T-helper 1 cell treated with Interleukin-12 subunit alpha and Interleukin-12 subunit beta and Interleukin-4 antibody, amounts not matched to agents 30 μg/mL and 1 μg/mL, for 36 hours (primary cell): Measurements from ENCODE around the gene ACTRT2.
A peak's percentile ranks its signal among the peaks of the same experiment; 100 is the strongest.

Experiments
- H3K27ac Mint-ChIP-seq: one replicate; pipeline ENCODE4 v1.8.0; 2021; ENCODE audit warnings: mild to moderate bottlenecking, mixed read lengths
- H3K27me3 Mint-ChIP-seq: one replicate; pipeline ENCODE4 v1.8.0; 2021; ENCODE audit warnings: low read depth, mixed read lengths
- H3K36me3 Mint-ChIP-seq: one replicate; pipeline ENCODE4 v1.8.0; 2021; ENCODE audit warnings: low read depth, mixed read lengths
- H3K4me1 Mint-ChIP-seq: one replicate; pipeline ENCODE4 v1.8.0; 2021; ENCODE audit warnings: low read depth, mixed read lengths
- H3K4me3 Mint-ChIP-seq: one replicate; pipeline ENCODE4 v1.8.0; 2021; ENCODE audit warnings: mild to moderate bottlenecking, moderate library complexity, mixed read lengths
- H3K9me3 Mint-ChIP-seq: one replicate; pipeline ENCODE4 v1.8.0; 2021; ENCODE audit warnings: mixed read lengths

ACTRT2 gene

DNA sequence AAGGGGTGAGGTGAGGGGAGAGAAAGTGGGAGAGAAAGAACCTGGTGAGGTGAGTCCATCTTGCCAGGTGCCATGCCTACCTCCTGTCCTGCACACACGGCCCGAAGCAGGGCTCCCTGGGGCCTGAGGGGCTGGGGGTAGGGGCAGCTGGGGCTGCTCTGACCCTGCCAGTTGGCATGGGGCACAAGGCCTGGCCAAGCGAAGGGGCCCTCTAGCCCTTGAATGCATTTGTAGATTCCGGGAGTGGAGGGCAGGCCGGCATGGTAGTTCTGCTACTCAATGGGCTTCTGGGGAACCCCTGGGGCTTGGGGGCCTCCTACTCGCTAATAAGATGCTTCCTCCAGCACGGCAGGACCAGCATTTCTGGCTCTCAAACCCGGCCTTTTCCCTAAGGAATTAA lies 44.1 kb downstream of the ACTRT2 start:
- no peaks in the 10 kb centered on the region for H3K4me1 Mint-ChIP-seq
- no peak overlapping the region for H3K27ac Mint-ChIP-seq

GRCh38 chr1:3065797-3066196 lies 44.5 kb downstream of the ACTRT2 start:
- Mint-ChIP-seq H3K4me3 (no peak overlapping the region), H3K27me3 (peaks cover 18% of the 10 kb centered on the region), H3K27ac (no peak overlapping the region), H3K9me3 (no peaks in the 10 kb centered on the region), H3K36me3 (no peaks in the 10 kb centered on the region), H3K4me1 (no peaks in the 10 kb centered on the region)

More for the DNA sequence above, 44.1 kb downstream of the ACTRT2 start:
- Mint-ChIP-seq H3K9me3 (no peaks in the 10 kb centered on the region), H3K27me3 (peaks cover 18% of the 10 kb centered on the region), H3K4me3 (no peak overlapping the region), H3K36me3 (no peaks in the 10 kb centered on the region)

GRCh38 chr1:3066250-3066711 lies 45.0 kb downstream of the ACTRT2 start:
- Mint-ChIP-seq H3K9me3 (no peaks in the 10 kb centered on the region), H3K4me1 (no peaks in the 10 kb centered on the region), H3K4me3 (no peak overlapping the region), H3K36me3 (no peaks in the 10 kb centered on the region), H3K27ac (no peak overlapping the region), H3K27me3 (peaks cover 18% of the 10 kb centered on the region)

- H3K4me1 Mint-ChIP-seq = no peaks in the 10 kb centered on the region
- peaks cover 24% of the 10 kb centered on the region for H3K27me3 Mint-ChIP-seq
- H3K4me3 Mint-ChIP-seq = no peak overlapping the region
- no peak overlapping the region for H3K27ac Mint-ChIP-seq
- no peaks in the 10 kb centered on the region for H3K9me3 Mint-ChIP-seq
- no peaks in the 10 kb centered on the region for H3K36me3 Mint-ChIP-seq
Observed at GRCh38 chr1:3066826-3067225, 45.6 kb downstream of the ACTRT2 start.

DNA sequence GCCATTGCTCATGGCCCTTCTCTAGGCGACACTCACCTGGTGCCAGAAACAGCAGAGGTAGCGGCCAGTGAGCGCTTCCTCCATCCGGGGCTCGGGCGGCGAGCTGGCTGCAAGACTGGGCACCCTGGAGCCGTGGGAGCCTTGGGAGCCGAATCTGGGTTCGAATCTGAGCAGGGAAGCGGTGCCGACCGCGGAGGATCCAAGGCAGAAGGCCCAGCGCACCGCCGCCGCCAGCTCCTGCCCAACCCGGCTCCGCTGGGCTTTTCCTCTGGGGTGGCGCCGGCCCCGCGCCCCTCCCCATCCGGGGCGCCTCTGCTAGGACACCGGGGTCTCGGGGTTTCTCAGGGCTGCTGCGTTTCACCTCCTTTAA lies 46.0 kb downstream of the ACTRT2 start:
- Mint-ChIP-seq H3K27me3 (peaks cover 28% of the 10 kb centered on the region), H3K4me3 (no peak overlapping the region), H3K9me3 (no peaks in the 10 kb centered on the region), H3K27ac (no peak overlapping the region), H3K4me1 (no peaks in the 10 kb centered on the region), H3K36me3 (no peaks in the 10 kb centered on the region)

DNA sequence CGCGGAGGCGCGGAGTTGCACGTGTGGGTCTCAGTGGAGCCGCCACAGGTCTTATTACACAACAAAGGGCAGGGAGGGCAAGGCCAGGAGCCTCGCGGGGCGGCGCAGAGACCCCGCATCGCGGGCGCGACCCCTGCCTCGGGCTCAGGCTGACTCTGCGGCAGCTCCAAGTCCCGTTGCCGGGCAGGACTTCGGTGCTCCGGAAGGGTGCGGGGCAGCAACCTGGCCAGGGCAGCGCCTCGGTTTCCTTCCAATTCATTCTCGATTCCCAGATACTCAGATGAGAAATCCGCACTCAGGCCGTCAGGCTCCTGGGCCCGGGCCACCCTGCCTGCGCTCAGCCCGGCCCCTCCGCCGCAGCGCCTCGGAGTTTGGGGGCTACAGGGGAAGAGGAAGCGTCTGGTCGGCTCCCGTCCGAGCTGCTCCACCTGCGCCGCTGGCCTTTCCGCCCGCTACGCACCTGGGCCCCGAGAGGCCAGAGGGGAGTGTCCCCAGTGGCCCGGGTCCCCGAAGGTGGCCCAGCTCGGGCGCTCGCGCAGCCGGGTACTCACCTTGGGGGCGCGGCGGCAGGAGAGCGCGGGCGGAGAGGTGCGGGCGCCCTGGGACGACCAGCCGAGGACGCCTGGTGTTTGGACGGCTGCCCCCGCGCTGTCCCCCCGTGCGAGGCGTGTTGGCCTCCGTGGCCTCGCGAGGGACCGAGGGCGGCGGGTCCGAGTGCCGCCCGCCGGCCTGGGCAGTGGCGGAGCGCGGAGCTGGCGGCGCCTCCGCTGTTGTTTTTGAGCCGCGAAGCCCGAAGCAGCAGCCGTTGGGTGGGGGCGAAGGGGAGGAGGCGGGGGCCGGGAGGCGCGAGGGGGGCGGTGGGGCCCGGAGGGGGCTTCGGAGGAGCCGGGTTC lies 46.6 kb downstream of the ACTRT2 start:
- Mint-ChIP-seq H3K4me1 (no peaks in the 10 kb centered on the region), H3K27ac (no peak overlapping the region), H3K27me3 (peaks cover 31% of the 10 kb centered on the region)

GRCh38 chr1:3068564-3069431 lies 47.5 kb downstream of the ACTRT2 start, which contains the start of gene PRDM16:
Gene PRDM16, plus strand, starts transcription at chr1:3069203. Its CDS starts 57 bp downstream, at chr1:3069260.
- H3K27me3 Mint-ChIP-seq = peaks cover 31% of the 10 kb centered on the region
- H3K4me1 Mint-ChIP-seq = no peaks in the 10 kb centered on the region
- H3K36me3 Mint-ChIP-seq = no peaks in the 10 kb centered on the region
- no peaks in the 10 kb centered on the region for H3K9me3 Mint-ChIP-seq
- peak within 1 kb of the TSS; percentile 79 for H3K4me3 Mint-ChIP-seq
- H3K27ac Mint-ChIP-seq = no peak within 1 kb of the TSS

More for the DNA sequence above, 46.6 kb downstream of the ACTRT2 start:
- H3K36me3 Mint-ChIP-seq = no peaks in the 10 kb centered on the region
- H3K4me3 Mint-ChIP-seq = no peak overlapping the region
- H3K9me3 Mint-ChIP-seq = no peaks in the 10 kb centered on the region

DNA sequence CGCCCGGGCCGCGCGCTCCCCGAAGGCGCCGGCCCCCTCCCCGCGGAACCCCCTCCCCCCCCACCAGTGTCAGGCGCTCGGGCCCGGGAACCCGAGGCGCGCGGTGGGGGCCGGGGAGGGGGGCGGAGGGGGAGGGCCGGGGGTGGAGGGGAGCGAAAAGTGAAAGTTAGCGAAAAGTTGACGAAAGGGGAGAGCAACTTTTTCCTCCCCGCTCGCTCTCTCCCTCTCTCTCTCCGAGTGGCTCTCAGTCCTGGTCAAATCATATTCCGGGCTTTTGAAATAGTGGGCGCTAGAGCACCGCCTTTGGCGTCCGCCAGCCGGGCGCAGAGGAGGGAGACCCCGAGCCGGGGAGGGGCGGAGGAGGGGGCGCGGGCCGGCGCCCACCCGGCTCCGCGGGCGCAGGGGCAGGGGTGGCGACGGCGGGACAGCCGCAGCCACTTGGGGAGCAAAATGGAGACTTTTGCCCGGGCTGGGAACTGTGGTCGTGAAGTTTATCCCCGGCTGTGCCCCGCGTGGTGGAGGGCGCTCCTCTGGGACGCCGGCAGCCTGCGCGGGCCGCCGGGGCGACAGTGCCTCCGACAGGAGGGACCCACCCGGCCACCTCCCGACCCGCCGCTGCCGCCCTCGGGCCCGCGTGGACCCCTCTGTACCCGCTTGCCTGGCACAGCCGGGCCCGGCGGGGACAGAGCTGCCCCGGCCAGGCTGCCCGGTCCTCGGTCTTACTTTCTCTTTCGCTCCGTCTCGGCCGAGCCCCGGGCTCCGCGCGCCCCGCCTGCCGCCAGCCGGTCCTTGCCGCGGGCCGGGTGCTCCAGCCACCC lies 48.4 kb downstream of the ACTRT2 start:
- H3K27ac Mint-ChIP-seq = no peak overlapping the region
- H3K9me3 Mint-ChIP-seq = no peaks in the 10 kb centered on the region
- no peak overlapping the region for H3K4me3 Mint-ChIP-seq
- no peaks in the 10 kb centered on the region for H3K4me1 Mint-ChIP-seq
- H3K27me3 Mint-ChIP-seq = peaks cover 36% of the 10 kb centered on the region
- H3K36me3 Mint-ChIP-seq = no peaks in the 10 kb centered on the region

DNA sequence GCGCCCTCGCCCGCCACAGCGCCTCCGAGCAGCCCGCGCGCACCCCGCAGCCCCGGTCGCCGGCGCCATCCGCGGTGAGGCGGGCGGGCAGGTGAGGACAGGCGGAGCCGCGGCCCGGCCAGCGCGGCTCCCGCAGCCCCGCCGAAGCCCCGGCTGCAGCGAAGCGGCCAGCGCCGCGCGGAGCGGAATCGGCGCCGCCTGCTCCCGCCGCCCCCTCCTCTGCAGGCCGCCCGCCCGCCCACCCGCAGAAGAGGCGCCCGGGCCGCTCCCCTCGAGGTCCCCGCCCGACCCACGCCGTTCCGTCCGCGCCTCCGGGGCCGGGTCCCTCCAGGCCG lies 49.0 kb downstream of the ACTRT2 start:
- Mint-ChIP-seq H3K4me1 (no peaks in the 10 kb centered on the region), H3K9me3 (no peaks in the 10 kb centered on the region), H3K36me3 (no peaks in the 10 kb centered on the region), H3K4me3 (no peak overlapping the region), H3K27me3 (peaks cover 36% of the 10 kb centered on the region), H3K27ac (no peak overlapping the region)

GRCh38 chr1:3070644-3071564 lies 49.6 kb downstream of the ACTRT2 start:
- no peak overlapping the region for H3K27ac Mint-ChIP-seq

GRCh38 chr1:3071565-3072390 lies 50.5 kb downstream of the ACTRT2 start:
- H3K27ac Mint-ChIP-seq = no peak overlapping the region
- peaks cover 36% of the 10 kb centered on the region for H3K27me3 Mint-ChIP-seq
- H3K4me3 Mint-ChIP-seq = no peak overlapping the region
- H3K36me3 Mint-ChIP-seq = no peaks in the 10 kb centered on the region
- no peaks in the 10 kb centered on the region for H3K4me1 Mint-ChIP-seq
- H3K9me3 Mint-ChIP-seq = no peaks in the 10 kb centered on the region

More at GRCh38 chr1:3070644-3071564, 49.6 kb downstream of the ACTRT2 start:
- H3K4me1 Mint-ChIP-seq = no peaks in the 10 kb centered on the region
- H3K36me3 Mint-ChIP-seq = no peaks in the 10 kb centered on the region
- H3K27me3 Mint-ChIP-seq = peaks cover 36% of the 10 kb centered on the region
- no peaks in the 10 kb centered on the region for H3K9me3 Mint-ChIP-seq
- H3K4me3 Mint-ChIP-seq = no peak overlapping the region
